Hematopoietic multipotent progenitor cell treated with erythropoietin and hydrocortisone succinate and interleukin-3 and kit ligand, for 8 days (in vitro differentiated cells): ENCODE results near the gene TMEM174.

Source experiments
- DNase-seq: peaks from one replicate; pipeline ENCODE4 v3.0.0-alpha.2; 2015

Gene TMEM174

DNA sequence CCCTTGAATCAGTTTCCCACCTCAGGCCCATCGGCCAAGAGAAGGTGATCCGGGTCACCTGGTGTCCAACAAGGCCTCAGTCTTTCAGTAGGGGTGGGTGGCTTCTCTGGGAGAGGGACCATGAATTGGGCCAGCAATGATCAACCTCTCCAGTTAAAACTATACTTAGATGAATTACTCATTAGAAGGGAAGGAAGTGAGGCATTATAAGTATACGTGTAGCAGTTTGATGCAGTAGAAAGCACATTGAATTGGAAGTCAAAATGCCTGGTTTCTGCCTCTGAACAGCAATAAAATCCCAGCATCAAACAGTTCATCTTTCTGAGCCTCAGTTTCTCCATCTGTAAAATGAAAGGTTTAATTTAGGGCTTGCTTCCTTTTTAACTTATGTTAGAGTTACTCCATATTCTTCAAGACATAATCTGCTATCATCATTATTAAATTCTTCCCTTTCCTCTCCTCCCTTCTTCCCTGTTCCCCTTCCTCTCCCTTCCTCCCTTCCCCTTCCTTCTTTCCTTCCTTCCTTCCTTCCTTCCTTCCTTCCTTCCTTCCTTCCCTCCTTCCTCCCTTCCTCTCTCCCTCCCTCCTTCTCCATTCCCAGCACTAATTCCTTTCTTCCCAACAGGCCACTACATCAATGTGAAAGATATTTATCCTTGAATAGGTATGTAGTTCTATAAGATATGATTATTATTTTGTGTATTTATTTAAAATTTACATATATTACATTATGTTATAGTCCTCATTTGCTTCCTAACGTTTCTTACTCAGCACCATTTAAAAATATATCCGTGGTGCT, 18.6 kb upstream of the TMEM174 start:
- DNase-seq, result no peak

DNA sequence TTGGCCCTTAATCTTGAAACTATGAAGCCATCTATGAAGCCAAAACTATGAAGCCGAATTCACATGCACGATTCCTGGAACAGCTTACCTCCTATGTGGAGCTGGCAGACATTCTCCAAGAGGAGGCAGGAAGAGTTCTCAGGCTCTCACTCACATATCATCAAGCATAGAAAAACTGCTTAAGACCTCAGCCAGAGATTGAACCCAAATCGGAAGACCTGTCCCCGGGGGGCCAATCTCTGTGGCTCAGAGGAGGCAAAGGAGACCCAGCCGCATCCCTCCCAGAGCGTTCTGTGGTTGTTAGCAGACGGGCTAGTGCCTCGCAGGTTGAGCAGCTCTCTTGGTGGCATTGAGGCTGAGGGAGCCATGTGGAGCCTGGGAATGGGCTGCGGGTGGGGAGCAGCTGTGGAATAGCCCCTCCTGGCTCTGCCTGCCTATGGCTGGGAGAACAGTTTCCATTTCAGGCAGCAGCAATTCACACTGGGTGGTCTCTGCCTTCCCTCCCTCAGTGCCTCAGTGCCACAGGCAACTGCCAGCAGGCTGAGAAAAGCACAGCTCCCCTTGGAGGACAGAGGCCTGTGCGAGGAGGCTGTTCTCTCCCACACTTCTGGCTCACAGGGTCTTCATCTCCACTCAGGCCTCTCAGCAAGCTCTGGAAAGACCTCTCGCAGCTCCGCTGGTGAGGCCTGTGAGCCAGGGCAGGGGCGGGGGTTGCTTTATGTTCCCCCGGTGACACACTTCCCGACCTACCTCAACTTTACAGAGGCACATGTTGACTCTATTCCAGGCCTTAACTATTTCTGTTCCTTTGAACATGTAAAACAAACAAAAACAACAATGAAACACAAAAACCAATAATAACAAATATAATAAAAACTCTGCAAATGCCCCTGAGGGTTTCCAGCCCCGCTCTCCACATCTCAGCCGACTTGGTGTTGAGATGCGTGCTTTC, 17.4 kb upstream of the TMEM174 start:
- no peak for DNase-seq

DNA sequence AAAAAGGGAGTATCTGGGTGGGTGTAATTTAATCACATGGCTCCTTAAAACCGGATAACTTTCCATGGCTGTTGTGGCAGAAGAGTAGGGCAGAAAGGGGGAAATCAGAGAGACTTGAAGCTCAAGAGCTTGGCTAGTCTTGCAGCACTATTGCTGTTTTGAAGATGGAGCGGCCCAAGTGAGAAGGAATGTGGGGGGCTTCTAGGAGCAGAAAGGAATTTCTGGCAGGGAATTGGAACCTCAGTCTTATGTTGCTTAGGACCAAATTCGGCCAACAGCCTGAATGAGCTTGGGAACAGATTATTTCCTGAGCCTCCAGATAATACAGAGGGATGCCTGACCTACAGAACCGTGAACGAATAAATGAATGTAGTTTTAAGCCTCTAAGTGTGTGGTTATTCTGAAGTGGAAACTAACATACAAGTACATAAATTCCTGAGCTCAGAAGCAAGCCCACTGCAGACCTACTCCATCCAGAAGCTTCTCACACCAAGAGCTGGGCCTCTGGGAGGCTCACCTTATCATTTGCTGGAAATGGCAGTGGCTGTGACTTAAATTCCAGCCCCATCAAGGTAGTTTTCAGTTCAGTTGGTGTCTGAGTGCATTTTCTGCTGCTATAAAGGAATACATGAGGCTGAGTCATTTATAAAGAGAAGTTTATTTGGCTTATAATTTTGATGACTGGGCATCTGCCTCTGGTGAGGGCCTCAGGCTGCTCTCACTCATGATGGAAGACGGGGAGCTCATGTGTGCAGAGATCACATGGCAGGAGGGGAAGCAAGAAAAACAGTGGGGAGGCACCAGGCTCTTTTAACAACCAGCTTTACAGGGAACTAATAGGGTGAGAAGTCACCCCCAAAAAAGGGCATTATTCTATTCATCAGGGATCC, 15.3 kb upstream of the TMEM174 start:
- no peak for DNase-seq

DNA sequence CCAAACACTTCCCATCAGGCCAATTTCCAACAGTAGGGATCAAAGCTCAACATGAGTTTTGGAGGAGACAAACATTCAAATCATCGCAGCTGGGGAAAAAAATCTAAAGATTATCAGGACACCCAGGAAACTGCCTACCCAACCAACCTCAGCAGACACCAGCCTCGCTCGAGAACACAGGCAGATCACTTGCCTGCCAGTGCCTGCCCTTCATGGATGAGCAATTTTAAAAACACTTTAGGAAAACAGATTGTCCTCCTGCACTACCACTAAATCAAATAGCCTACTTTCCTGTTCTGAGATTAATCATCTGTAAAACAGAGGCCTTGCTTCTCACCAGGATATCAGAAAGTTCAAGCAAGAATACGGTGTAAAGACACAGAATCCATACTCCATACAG, 14.7 kb upstream of the TMEM174 start:
- no peak for DNase-seq

GRCh38 chr5:73160239-73160671, 12.7 kb upstream of the TMEM174 start:
- peak; percentile 4 for DNase-seq

GRCh38 chr5:73170522-73170921, 2.5 kb upstream of the TMEM174 start:
- peak; percentile 69 for DNase-seq

DNA sequence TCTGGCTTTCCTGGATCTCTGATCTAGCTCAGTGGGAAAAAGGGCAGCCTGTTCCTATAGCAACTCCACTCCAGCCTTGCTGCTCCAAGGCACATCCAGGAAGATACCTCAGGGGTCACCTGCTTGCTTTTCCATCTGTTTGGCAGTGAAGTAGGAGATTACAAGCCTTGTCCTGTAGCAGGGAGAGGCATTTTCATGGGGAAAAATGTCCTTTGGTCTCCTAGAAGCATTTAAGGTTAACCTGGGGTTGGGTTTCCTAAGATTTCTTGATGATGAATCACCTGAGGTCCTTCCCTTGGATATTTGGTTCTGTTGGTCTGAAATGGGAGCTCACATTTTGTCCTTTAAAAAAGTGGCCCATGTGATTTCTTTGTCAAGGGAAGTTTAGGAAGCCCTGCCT, 1.5 kb upstream of the TMEM174 start:
- no peak for DNase-seq

- DNase-seq, result no peak
Observed at GRCh38 chr5:73174100-73174815, 1.3 kb downstream of the TMEM174 start.

GRCh38 chr5:73176250-73176649, 3.3 kb downstream of the TMEM174 start:
- no peak for DNase-seq

- no peak for DNase-seq
Observed at GRCh38 chr5:73178265-73178664, 5.3 kb downstream of the TMEM174 start.

DNA sequence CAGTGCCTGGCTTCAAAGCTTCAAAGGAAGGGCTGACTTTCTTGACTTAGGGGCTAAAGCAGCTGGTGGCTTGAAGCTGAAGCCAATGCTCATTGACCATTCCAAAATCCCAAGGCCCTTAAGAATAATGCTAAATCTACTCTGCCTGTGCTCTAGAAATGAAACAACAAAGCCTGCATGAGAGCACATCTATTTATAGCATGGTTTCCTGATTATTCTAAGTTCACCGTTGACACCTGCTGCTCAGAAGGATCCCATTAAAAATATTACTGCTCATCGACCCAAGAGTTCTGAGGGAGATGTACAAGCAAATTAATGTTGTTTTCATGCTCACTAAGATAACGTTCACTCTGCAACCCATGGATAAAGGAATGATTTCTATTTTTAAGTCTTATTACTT, 6.7 kb downstream of the TMEM174 start:
- DNase-seq, result no peak

DNA sequence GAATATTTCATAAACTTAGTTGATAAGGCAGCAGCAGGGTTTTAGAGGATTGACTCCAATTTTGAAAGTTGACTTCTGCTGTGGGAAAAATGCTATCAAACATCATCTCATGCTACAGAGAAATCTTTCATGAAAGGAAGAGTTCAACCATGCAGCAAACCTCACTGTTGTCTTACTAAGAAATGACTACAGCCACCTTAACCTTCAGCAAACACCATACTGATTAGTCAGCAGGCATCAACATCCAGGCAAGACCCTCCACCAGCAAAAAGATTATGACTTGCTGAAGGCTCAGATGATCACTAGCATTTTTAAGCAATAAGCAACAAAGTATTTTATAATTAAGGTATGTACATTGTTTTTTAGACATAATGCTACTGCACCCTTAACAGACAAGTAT, 7.6 kb downstream of the TMEM174 start:
- no peak for DNase-seq

DNA sequence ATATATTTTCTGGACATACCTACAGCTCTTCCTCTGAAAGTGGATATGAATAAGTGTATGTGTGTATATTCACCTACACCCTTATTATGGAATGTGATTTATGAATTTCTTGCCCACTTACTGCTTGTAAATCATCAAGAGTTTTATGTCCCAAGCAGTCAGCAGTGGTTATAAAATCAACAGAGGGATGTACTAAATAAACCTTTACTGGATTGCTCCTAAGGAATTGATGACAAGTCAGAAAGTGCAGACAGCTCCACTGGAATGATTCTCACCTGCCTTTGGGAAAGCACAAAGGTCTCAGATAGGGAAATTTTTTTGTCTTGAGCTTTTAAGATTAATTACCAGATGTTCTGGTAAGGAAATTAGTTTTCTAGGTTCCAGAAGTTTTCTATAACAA, 9.3 kb downstream of the TMEM174 start:
- DNase-seq, result no peak

- no peak for DNase-seq
Observed at GRCh38 chr5:73183000-73183399, 10.0 kb downstream of the TMEM174 start.

GRCh38 chr5:73183481-73183891, 10.5 kb downstream of the TMEM174 start:
- no peak for DNase-seq

DNA sequence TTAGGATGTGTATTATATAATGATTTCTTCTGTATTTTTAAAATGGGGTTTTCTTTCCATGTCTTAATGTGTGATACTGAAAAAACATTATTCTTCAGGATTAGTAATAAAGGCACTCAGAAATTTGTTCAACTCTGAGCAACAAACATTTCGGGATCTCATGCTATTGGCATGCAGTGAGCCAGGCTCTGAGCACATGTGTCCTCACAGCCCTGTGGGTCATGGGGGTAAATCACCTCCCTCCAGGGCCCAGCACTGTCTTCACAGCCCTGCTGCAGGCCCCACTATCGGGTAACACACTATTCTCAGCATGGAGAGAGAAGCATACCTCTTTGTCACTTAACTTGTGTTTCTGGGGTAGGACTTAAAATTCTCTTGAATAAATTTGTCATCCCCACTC, 14.0 kb downstream of the TMEM174 start:
- DNase-seq, result no peak

- DNase-seq, result no peak
Observed at GRCh38 chr5:73188764-73189531, 16.0 kb downstream of the TMEM174 start.

DNA sequence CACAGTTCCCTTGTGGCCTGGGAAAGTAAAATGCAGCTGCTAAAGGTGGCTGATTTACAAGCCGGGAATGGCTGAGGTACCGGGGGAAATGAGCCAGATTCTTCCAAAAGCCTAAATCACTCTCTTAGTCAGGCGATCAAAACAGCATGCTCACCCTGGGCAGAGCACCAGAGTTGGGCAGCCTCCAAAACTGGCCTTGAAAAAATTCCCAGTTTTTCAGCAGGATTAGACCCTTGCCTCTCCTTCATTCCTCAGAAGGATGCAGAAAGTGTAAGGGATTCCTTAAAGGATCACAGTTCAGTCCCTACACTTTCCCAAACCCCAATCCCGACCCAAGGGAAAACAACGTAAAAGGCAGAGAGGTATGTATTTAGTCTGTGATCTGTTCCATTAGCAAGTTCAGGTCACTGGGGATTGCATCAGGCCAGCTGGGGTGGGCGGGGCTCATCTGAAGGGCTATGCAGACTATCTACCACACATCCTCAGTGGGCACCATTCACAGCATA, 16.9 kb downstream of the TMEM174 start:
- peak; percentile 19 for DNase-seq

DNA sequence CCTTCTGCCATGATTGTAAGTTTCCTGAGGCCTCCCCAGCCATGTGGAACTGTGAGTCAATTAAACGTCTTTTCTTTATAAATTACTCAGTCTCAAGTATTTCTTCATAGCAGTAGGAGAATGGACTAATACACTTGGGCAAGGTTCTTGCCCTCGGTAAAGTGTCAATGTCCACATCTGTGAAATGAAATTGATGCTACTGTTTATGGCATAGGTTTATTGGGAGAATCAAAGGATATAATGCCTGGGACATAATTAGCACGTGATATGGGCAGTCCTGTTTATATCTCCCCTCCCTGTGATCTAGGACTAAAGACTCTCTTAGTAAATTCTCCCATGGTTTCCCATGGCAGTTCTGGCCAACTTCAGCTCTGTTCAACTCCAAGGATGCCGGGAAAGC, 19.4 kb downstream of the TMEM174 start:
- no peak for DNase-seq

DNA sequence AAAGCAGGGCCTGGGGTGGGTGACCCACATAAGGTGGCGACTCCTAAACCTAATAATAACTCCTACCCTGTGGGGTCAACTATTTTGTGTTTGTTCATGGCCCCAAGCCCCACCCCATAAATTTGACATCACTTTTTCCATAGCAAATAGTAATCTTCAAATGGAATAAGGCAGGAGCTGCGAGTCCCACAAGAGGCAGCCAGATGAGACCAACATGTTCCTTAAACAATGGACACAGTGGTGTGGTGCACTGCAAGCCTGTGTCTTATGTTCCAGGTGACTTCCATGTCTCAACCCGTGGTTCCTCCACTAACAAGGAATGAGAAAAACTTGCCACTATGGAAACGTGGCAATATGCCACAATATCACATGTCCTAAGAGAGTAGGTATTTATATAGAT, 20.6 kb downstream of the TMEM174 start:
- DNase-seq, result no peak

DNA sequence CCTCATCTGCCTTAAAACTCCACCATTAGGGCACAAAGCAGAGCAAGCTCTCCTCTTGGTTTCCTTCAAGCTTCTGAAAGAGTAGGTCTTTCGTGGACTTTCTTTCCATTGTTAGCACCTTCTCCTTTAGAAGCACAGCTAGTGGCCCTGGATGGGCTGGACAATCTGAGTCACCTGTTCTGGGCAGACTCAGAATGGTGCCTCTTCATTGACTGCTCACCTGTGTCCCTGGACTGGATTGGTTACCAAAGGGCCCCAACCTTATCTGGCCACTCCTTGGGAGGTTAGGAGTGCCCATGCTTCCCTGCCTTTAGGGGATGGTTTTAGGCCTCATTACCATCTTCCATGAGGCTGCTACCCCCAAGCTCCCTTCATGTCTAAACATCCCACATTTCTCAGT, 23.2 kb downstream of the TMEM174 start:
- DNase-seq, result no peak
